Aorta (tissue), 5 donors: Measurements from ENCODE around the gene IGDCC3. TPM values are rescaled to one million over a fixed set of nuclear protein-coding genes. Genes with fewer than 3 reads are reported as not detected.
A peak's percentile ranks its signal among the peaks of the same experiment; 100 is the strongest.

ENCODE experiments used
- ATAC-seq: fragments of 200-7000 bp; cut with Tn5 transposase; one replicate; pipeline ENCODE4 v1.9.1; 2022; ENCODE audit warnings: moderate library complexity; ENCODE audit not compliant: low FRiP score
- DNase-seq, 2 donors: peaks; one replicate each; pipeline ENCODE4 v3.0.0-alpha.2; 2020
- H3K27ac ChIP-seq, 2 donors: one replicate each; pipeline ENCODE4 v1.5.1; 2013; ENCODE audit warnings: low read length in 2 of 2, mild to moderate bottlenecking in 2 of 2, moderate library complexity in 2 of 2, control low read depth in 1 of 2, inconsistent platforms in 1 of 2, low read depth in 1 of 2
- H3K27me3 ChIP-seq, 2 donors: one replicate each; pipeline ENCODE4 v1.6.1; 2013; ENCODE audit warnings: control low read depth in 1 of 2, low read length in 1 of 2, mild to moderate bottlenecking in 1 of 2, moderate library complexity in 1 of 2; ENCODE audit not compliant: insufficient read depth in 2 of 2, control insufficient read depth in 1 of 2
- H3K36me3 ChIP-seq, 2 donors: one replicate each; pipeline ENCODE4 v1.6.1; 2013; ENCODE audit warnings: control low read depth in 1 of 2, low read length in 1 of 2, mild to moderate bottlenecking in 1 of 2; ENCODE audit not compliant: insufficient read depth in 2 of 2, control insufficient read depth in 1 of 2
- H3K4me1 ChIP-seq, 2 donors: one replicate each; pipeline ENCODE4 v1.6.1; 2013; ENCODE audit warnings: low read length in 2 of 2, control low read depth in 1 of 2, mild to moderate bottlenecking in 1 of 2, moderate library complexity in 1 of 2; ENCODE audit not compliant: insufficient read depth in 2 of 2, control insufficient read depth in 1 of 2
- H3K4me3 ChIP-seq, 2 donors: one replicate each; pipeline ENCODE4 v1.5.1; 2013; ENCODE audit warnings: low read length in 2 of 2, control low read depth in 1 of 2, mild to moderate bottlenecking in 1 of 2
- H3K9me3 ChIP-seq: one replicate; pipeline ENCODE4 v1.6.1; 2013; ENCODE audit warnings: mild to moderate bottlenecking, low read length; ENCODE audit not compliant: control insufficient read depth
- WGBS, 2 donors: extraction: QIAGEN DNeasy Blood & Tissue Kit; methylation state at CpG; one replicate each; pipeline ENCODE4 v1.1.7; 2013; 5-methylcytosine and 5-hydroxymethylcytosine counted together
- intact Hi-C, 2 donors: fragments of 100-400 bp; cut with DNase I; formaldehyde crosslinking; loops; one replicate each; pipeline versions ENCODE4 v1.14.2 to v1.15.0; 2022
- polyA plus RNA-seq, 2 donors: library from polyadenylated mRNA; stranded (reverse); fragments of 200-250 nt; gene quantifications; one replicate each; pipeline ENCODE4 v1.2.3, GENCODE V29; 2013
- total RNA-seq, 2 donors: library from RNA; stranded (reverse); fragmentation: NEBNext Ultra II Directional; extraction: Animal tissue kit (Norgen Biotek cat#: 25700); gene quantifications; one replicate each; pipeline ENCODE4 v1.2.1, GENCODE V29; 2021
- donor health status: healthy with polysubstance abuse.
- donor health status: Bipolar disorder and iron deficiency.
- donor health status: DM: no; HTN: no; CAD: no.
- donor health status: DM: no; HTN: no; CAD: no.
- donor health status: DM: yes; HTN: yes; CAD: no.

The IGDCC3 gene
- total and polyA plus RNA-seq, 4 donors, result not detected

DNA sequence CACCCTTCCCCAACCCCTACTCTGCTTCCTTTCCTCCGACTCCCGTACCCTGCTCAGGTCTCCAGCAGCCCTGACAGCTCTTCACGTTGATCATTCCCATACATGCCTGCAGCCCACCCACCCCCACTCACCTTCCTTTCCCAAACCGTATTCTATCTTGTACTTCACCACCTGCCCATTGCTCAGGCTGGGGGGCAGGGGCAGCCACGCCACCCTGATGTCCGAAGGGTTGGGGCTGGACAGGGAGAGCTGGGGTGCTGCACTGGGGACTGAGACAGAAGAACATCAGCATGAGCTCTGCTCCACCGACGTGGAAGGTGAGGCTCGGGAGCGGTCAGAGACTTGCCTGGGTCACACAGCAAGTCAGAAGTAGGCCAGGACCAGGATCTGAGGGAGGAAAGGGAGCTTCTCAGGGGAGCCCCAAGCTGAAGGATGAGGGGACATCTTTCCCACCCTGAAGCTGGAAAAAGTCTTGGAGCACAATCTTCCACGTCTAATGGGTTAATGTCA is 16.5 kb upstream of the IGDCC3 start:
- Histone ChIP-seq H3K27me3 (no peaks in the 10 kb centered on the region), H3K4me3 (no peak overlapping the region), H3K27ac (no peak overlapping the region), H3K36me3 (no peaks in the 10 kb centered on the region), H3K9me3 (no peaks in the 10 kb centered on the region), H3K4me1 (no peaks in the 10 kb centered on the region)
- DNase-seq, result peak in 1 of 2 donors; percentile 58
- ATAC-seq, result no peak
- WGBS, 2 donors, result 91 to 92% methylated on average over 11 of the region's 11 CpGs
- intact Hi-C loops, result no loop called here

DNA sequence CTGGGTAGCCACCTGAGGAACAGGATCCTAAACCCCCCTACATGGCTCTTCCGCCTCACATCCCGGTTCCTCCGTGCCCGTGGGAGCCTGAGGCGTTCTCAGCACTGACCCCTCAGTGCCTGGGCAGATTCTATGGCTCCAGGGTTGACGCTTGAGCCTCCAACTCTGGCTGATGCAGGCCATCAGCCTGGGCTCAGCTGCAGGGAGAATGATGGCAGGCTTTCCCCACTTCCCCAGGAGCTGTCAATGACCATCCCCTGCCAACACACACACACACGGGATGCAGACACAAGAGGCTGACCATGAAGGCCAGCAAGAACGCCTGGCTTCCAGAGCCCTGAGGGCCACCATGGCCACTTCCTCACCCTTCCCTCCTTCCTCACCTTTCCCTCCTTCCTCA is 15.8 kb upstream of the IGDCC3 start:
- WGBS, 2 donors, result 92% methylated on average over 8 of the region's 8 CpGs
- DNase-seq (peak in 1 of 2 donors; percentile 26), ATAC-seq (no peak)
- intact Hi-C loops, result no loop called here
- Histone ChIP-seq H3K36me3 (no peaks in the 10 kb centered on the region), H3K27ac (no peak overlapping the region), H3K4me3 (no peak overlapping the region), H3K4me1 (no peaks in the 10 kb centered on the region), H3K27me3 (no peaks in the 10 kb centered on the region), H3K9me3 (no peaks in the 10 kb centered on the region)

DNA sequence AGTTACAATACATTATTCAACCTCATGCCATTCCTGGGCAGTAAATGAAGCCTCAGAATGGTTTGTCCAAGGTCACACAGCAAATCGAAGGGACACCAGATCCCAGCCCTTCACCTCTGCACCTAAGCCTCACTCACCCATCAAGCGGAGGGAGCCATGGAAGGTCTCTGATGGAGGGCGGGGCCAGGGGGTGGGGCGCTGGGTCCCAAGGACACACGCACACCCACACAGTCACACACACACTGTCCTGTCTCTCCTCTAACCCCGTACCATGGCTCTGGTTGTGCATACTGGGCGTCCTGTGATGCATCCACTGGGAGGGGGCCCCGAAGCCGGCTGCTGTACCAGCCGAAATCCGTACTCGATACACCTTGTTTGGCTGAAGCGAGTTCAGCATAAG is 15.3 kb upstream of the IGDCC3 start:
- DNase-seq, result peak in 1 of 2 donors; percentile 45
- ATAC-seq, result no peak
- no peak overlapping the region for H3K4me3 ChIP-seq
- no peaks in the 10 kb centered on the region for H3K9me3 ChIP-seq
- H3K4me1 ChIP-seq, result no peaks in the 10 kb centered on the region
- no peaks in the 10 kb centered on the region for H3K27me3 ChIP-seq
- intact Hi-C loops, result no loop called here
- 93 to 94% methylated on average over 13 of the region's 13 CpGs for WGBS, 2 donors
- H3K27ac ChIP-seq, result no peak overlapping the region
- H3K36me3 ChIP-seq, result no peaks in the 10 kb centered on the region

DNA sequence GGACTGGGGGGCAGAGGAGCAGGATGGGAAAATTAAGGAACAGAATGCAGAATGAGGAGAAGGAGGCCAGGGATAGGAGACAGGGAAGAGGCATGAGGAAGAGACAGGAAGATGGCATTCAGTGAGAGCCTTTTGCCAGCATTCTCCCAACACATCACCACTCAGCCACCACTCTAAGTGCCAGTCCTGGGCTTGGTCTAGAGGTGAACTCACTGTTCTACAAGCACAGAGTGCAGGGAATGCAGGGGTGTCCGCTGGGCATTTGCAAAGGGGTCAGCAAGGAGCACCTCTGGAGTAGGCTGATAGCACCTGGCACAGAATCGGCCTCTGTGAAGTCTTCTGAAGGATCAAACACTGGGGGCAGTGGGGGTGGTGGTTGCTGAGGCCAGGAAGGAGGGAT is 14.6 kb upstream of the IGDCC3 start:
- Histone ChIP-seq H3K36me3 (no peaks in the 10 kb centered on the region), H3K4me3 (no peak overlapping the region), H3K27me3 (no peaks in the 10 kb centered on the region), H3K4me1 (no peaks in the 10 kb centered on the region), H3K9me3 (no peaks in the 10 kb centered on the region), H3K27ac (no peak overlapping the region)
- ATAC-seq (no peak), DNase-seq (peak in 1 of 2 donors; percentile 65)
- intact Hi-C loops, result no loop called here
- 92 to 93% methylated on average over 2 of the region's 2 CpGs for WGBS, 2 donors

DNA sequence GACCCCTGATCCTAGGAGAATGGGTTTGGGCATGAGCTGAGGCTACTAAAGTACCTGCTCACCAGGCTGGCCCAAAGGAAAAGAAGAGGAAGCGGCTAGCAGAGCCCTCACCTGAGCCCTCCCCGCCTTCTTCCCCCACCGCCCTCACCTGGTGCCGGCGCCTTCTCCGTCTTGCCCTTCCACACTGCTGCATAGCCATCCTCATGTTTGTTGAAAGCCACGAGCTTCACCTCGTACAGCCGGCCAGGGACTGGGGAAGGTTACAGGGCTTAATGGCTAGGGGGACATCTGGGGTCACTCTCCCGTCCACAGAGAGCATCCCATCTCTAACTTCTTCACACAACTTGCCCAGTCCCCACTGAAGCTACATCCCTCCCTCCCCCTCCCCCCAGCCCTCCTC is 13.9 kb upstream of the IGDCC3 start:
- intact Hi-C loops, result no loop called here
- ATAC-seq, result no peak

DNA sequence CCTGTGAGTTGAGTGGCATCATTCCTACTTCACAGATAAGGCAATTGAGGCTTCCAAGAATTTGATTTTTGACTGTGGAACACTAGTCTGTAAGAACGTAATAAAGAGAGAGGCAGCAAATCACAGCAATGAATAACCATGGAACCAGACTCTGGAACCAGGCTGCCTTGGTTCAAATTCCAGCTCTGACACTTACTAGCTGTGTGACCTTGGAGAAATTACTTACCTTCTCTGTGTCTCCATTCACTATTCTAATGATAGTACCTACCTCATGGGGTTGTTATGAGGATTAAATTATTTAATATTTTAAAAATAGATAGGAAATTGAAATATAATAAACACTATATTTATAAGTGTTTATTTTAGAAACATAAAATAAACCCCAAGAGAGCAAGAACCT is 12.6 kb upstream of the IGDCC3 start:
- Histone ChIP-seq H3K27ac (no peak overlapping the region), H3K27me3 (no peaks in the 10 kb centered on the region), H3K4me3 (no peak overlapping the region), H3K36me3 (no peaks in the 10 kb centered on the region), H3K4me1 (no peaks in the 10 kb centered on the region), H3K9me3 (no peaks in the 10 kb centered on the region)
- DNase-seq (no peak), ATAC-seq (no peak)
- intact Hi-C loops, result no loop called here
- 96 to 100% methylated on average over 1 of the region's 1 CpG for WGBS, 2 donors

More for the DNA sequence above, 13.9 kb upstream of the IGDCC3 start:
- DNase-seq, result peak in 1 of 2 donors; percentile 60
- no peaks in the 10 kb centered on the region for H3K4me1 ChIP-seq
- no peaks in the 10 kb centered on the region for H3K9me3 ChIP-seq
- no peaks in the 10 kb centered on the region for H3K27me3 ChIP-seq
- no peak overlapping the region for H3K4me3 ChIP-seq
- 95 to 96% methylated on average over 10 of the region's 10 CpGs for WGBS, 2 donors
- no peaks in the 10 kb centered on the region for H3K36me3 ChIP-seq
- no peak overlapping the region for H3K27ac ChIP-seq

DNA sequence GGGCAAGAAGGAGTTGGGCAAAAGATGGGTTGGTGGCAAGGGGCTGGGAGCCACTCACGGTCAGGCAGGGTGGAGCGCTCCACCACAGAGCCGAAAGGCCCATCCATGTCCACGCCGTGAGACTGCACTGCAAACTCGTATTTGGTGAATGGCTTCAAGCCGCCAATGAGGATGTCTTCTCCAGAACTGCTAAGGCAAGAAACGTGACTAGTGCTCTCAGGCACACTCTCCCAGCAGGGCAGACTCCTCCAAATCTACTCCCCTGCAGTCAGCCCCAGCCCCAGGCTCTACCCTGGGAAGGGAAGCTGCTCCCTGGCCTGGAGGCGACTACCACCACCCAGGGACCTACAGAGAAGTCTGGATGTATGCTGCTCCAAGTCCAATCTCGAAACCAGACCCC is 11.4 kb upstream of the IGDCC3 start:
- Histone ChIP-seq H3K27me3 (no peaks in the 10 kb centered on the region), H3K27ac (no peak overlapping the region), H3K9me3 (no peaks in the 10 kb centered on the region), H3K4me3 (no peak overlapping the region), H3K36me3 (no peaks in the 10 kb centered on the region), H3K4me1 (no peaks in the 10 kb centered on the region)
- ATAC-seq (no peak), DNase-seq (peak; percentile 15 to 35)
- WGBS, 2 donors, result 90 to 92% methylated on average over 10 of the region's 10 CpGs
- intact Hi-C loops, result no loop called here

DNA sequence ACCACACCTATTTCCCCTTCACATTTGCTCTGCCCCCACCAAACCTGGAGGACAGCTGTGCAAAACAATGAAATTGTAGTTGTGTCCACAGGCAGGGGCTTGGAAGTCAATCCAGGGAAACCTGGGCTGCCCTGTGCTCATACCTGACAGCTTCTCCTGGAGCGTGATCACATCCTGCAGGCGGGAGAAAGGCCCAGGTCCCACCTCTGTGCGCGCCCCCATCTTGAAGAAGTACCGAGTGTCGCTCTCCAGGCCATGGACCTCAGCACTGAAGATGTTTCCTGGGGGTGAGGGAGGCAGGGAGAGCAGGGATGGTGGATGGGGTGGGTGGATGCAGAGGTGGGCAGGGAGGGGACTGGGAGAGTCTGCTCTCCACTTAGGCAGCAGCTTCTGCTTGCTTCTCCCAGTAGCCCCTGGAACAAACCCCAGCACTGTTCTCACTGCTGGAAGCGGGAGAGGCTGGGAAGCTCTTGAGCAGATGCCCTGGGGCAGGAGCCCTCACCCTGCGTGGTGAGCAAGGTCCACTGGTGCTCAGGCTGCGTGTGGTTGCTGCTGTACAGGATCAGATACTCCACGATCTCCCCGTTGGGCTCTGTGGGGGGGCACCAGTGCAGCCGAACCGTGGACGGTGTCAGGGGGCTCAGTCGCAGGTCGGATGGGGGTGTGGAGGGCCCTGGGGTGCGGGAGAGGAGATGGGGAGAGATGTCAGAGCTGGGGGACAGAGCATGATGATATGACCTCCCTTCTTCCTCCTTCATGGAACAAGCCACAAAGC is 10.7 kb upstream of the IGDCC3 start:
- no peak overlapping the region for H3K27ac ChIP-seq
- H3K4me3 ChIP-seq, result no peak overlapping the region
- intact Hi-C loops, result no loop called here
- ATAC-seq, result no peak
- peak in 1 of 2 donors; percentile 73 for DNase-seq
- no peaks in the 10 kb centered on the region for H3K27me3 ChIP-seq
- 88 to 91% methylated on average over 17 of the region's 17 CpGs for WGBS, 2 donors
- no peaks in the 10 kb centered on the region for H3K36me3 ChIP-seq
- H3K9me3 ChIP-seq, result no peaks in the 10 kb centered on the region
- H3K4me1 ChIP-seq, result no peaks in the 10 kb centered on the region

DNA sequence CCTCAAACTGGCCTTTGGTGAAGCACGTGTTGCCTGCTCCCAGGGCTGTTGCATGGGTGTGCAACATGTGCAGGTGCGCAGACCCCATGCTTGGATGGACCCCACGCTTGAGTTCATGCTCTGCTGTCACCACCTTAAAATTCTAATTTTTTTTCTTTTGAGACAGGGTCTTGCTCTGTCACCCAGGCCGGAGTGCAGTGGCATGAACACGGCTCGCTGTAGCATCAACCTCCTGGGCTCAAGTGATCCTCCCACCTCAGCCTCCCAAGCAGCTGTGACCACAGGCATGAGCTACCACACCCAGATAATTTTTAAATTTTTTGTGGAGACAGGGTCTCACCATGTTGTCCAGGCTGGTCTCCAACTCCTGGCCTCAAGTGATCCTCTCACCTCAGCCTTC is 9.1 kb upstream of the IGDCC3 start:
- H3K4me1 ChIP-seq, result no peaks in the 10 kb centered on the region

More for the DNA sequence above, 9.1 kb upstream of the IGDCC3 start:
- 80 to 94% methylated on average over 6 of the region's 6 CpGs for WGBS, 2 donors
- Histone ChIP-seq H3K9me3 (no peaks in the 10 kb centered on the region), H3K36me3 (no peaks in the 10 kb centered on the region), H3K27ac (no peak overlapping the region), H3K27me3 (no peaks in the 10 kb centered on the region), H3K4me3 (no peak overlapping the region)
- DNase-seq, result peak in 1 of 2 donors; percentile 39
- intact Hi-C loops, result loop anchor here in 1 of 2 donors (1.0 kb wide), 1 partner anchor 69 kb away; no protein-coding TSS in a partner anchor
- ATAC-seq, result no peak
